GM12878 (cell line): Measurements from ENCODE around the gene WTAP. TPM values are rescaled to one million over a fixed set of nuclear protein-coding genes. Genes with fewer than 3 reads are reported as not detected.
"Not testable (repeated sequence)": the region's sequence is repeated elsewhere in the genome, so short reads cannot be mapped to it uniquely, and the experiment has no call there.

Experiments
- ATAC-seq: fragments of 200-7000 bp; cut with Tn5 transposase; 3 replicates; pipeline ENCODE4 v1.9.1; 2020; ENCODE audit warnings: mild to moderate bottlenecking, moderate library complexity
- BruUV-seq: library from RNA; stranded (reverse); fragments of 400-500 nt; replicated peaks from 2 replicates; lab custom pipeline; 2021; lab: Mats Ljungman, UMichigan
- CTCF ChIA-PET: fragments of 300-600 bp; sonication (Branson Sonifier 250); formaldehyde crosslinking; extraction: SDS; loops from one replicate; lab custom pipeline; 2021; ENCODE audit warnings: inconsistent platforms; lab: Yijun Ruan, JAX
- POLR2A ChIA-PET: fragments of 350-600 bp; formaldehyde crosslinking; extraction: SDS; loops from one replicate; lab custom pipeline; 2021; ENCODE audit warnings: inconsistent platforms; lab: Charles Lee
- RAD21 ChIA-PET: fragments of 300-600 bp; sonication (Branson Sonifier 250); formaldehyde crosslinking; loops from one replicate; lab custom pipeline; 2023; ENCODE audit warnings: antibody characterized with exemption; ENCODE audit not compliant: unreplicated experiment; lab: Charles Lee
- SMC1A ChIA-PET: fragments of 300-600 bp; sonication (Branson Sonifier 250); formaldehyde crosslinking; loops from one replicate; lab custom pipeline; 2023; ENCODE audit not compliant: unreplicated experiment, uncharacterized antibody; lab: Charles Lee
- DNase-seq: peaks from one replicate; pipeline ENCODE4 v3.0.0-alpha.2; 2011; ENCODE audit warnings: low read depth, low spot score
- FAIRE-seq: peaks from 3 replicates; lab custom pipeline; 2011; peaks lifted over from hg19 to GRCh38; lab: Jason Lieb, UNC
- H2AFZ ChIP-seq: 2 replicates; pipeline ENCODE4 v1.6.0; 2011; ENCODE audit warnings: low read depth, low read length, control low read depth; ENCODE audit not compliant: control insufficient read depth
- H3K27ac ChIP-seq: 2 replicates; pipeline ENCODE4 v1.5.1; 2011; ENCODE audit warnings: control low read depth; ENCODE audit not compliant: control insufficient read depth, insufficient read depth
- H3K27me3 ChIP-seq, 2 experiments: replicated peaks in 1 of 2; 2 replicates each; pipeline versions ENCODE4 v1.6.0 to v1.6.1; 2011; ENCODE audit warnings: low read length in 1 of 2; ENCODE audit not compliant: control insufficient read depth in 2 of 2, insufficient read depth in 2 of 2
- H3K36me3 ChIP-seq, 2 experiments: 2 replicates each; pipeline ENCODE4 v1.5.1; 2011; ENCODE audit warnings: low read length in 1 of 2; ENCODE audit not compliant: control insufficient read depth in 2 of 2, insufficient read depth in 2 of 2
- H3K4me1 ChIP-seq: 2 replicates; pipeline ENCODE4 v1.6.1; 2011; ENCODE audit warnings: mild to moderate bottlenecking, low read length, moderate library complexity, mixed read lengths; ENCODE audit not compliant: control insufficient read depth, insufficient read depth
- H3K4me2 ChIP-seq: 2 replicates; pipeline ENCODE4 v1.6.0; 2011; ENCODE audit warnings: control low read depth; ENCODE audit not compliant: control insufficient read depth, insufficient read depth
- H3K4me3 ChIP-seq: fragments of 200-600 bp; sonication (generic); 2 replicates; pipeline ENCODE4 v1.5.1; 2016
- H3K79me2 ChIP-seq: 2 replicates; pipeline ENCODE4 v1.6.0; 2011; ENCODE audit warnings: low read length; ENCODE audit not compliant: control insufficient read depth, insufficient read depth
- H3K9ac ChIP-seq: 2 replicates; pipeline ENCODE4 v1.8.0; 2011; ENCODE audit warnings: low read length, control low read depth, mixed read lengths; ENCODE audit not compliant: control insufficient read depth, insufficient read depth
- H3K9me3 ChIP-seq: replicated peaks from 3 replicates; pipeline ENCODE4 v1.5.1; 2011; ENCODE audit warnings: mild to moderate bottlenecking, low read length; ENCODE audit not compliant: control insufficient read depth, insufficient read depth
- H4K20me1 ChIP-seq: 2 replicates; pipeline ENCODE4 v1.6.0; 2011; ENCODE audit not compliant: control insufficient read depth, insufficient read depth
- FOXM1 ChIP-seq: IDR thresholded peaks from 2 replicates; pipeline ENCODE4 v1.6.1; 2012; ENCODE audit warnings: low read depth, mild to moderate bottlenecking, inconsistent platforms, low read length, moderate library complexity
- MYC ChIP-seq: IDR thresholded peaks from 2 replicates; pipeline ENCODE4 v1.6.1; 2011; ENCODE audit warnings: mild to moderate bottlenecking, low read length, moderate library complexity, inconsistent platforms; ENCODE audit not compliant: insufficient read depth, insufficient replicate concordance, insufficient read length, severe bottlenecking
- STAT3 ChIP-seq: IDR thresholded peaks from 2 replicates; pipeline ENCODE4 v1.6.1; 2011; ENCODE audit warnings: low read depth, low read length, improper control_type of control experiment
- TARDBP ChIP-seq: IDR thresholded peaks from 2 replicates; pipeline ENCODE4 v1.6.1; 2016; ENCODE audit warnings: borderline replicate concordance
- TCF7 ChIP-seq: IDR thresholded peaks from 2 replicates; pipeline ENCODE4 v1.6.1; 2014; ENCODE audit warnings: antibody characterized with exemption, borderline replicate concordance
- ZNF622 ChIP-seq: fragments of 450-650 bp; IDR thresholded peaks from 2 replicates; pipeline ENCODE4 v1.6.1; 2017; ENCODE audit warnings: mild to moderate bottlenecking, inconsistent platforms
- WGBS: methylation state at CpG from one replicate; pipeline ENCODE4 v1.1.6; 2016; ENCODE audit warnings: low lambda C conversion rate; ENCODE audit not compliant: insufficient replicate concordance, insufficient coverage; ENCODE audit errors: missing lambda C conversion rate; 5-methylcytosine and 5-hydroxymethylcytosine counted together
- in situ Hi-C: fragments of 300-500 bp; cut with MboI; formaldehyde crosslinking; loops from 9 replicates; pipeline ENCODE4 v1.14.3; 2018; ENCODE audit warnings: mixed read lengths
- intact Hi-C: fragments of 100-400 bp; cut with micrococcal nuclease; formaldehyde crosslinking; loops from one replicate; pipeline ENCODE4 v1.14.2; 2022; ENCODE audit not compliant: unreplicated experiment
- polyA plus RNA-seq, 11 experiments: library from polyadenylated mRNA; depleted of rRNA in 4 of 11; unstranded in 6 of 11; stranded (reverse) in 5 of 11; fragments of >200 nt; fragmentation: Nextera tagmentation in 4 of 11; fragmentation: Illumina TruSeq in 1 of 11; extraction: Ambion mirVana in 4 of 11; extraction: Trizol in 1 of 11; gene quantifications; 1 replicate in 1 of 11; 2 replicates in 10 of 11; pipeline versions ENCODE4 v1.2.1 to v1.2.3, GENCODE V29; 2011 to 2016; ENCODE audit warnings: inconsistent platforms in 2 of 11, missing spikeins in 2 of 11, low read depth in 1 of 11
- total RNA-seq, 4 experiments: library from RNA; depleted of rRNA in 3 of 4; stranded (reverse); fragments of >200 nt in 3 of 4; fragmentation: Illumina TruSeq in 1 of 4; extraction: Trizol in 1 of 4; gene quantifications; 2 replicates each; pipeline versions ENCODE4 v1.2.1 to v1.2.3, GENCODE V29; 2013 to 2021

The WTAP gene
- total and polyA plus RNA-seq, 10 of the 15 experiments (the other 5 are each of a cell fraction or from before 2014, with no cell fraction given), result 38.7 to 132 (median 83.1) TPM

DNA sequence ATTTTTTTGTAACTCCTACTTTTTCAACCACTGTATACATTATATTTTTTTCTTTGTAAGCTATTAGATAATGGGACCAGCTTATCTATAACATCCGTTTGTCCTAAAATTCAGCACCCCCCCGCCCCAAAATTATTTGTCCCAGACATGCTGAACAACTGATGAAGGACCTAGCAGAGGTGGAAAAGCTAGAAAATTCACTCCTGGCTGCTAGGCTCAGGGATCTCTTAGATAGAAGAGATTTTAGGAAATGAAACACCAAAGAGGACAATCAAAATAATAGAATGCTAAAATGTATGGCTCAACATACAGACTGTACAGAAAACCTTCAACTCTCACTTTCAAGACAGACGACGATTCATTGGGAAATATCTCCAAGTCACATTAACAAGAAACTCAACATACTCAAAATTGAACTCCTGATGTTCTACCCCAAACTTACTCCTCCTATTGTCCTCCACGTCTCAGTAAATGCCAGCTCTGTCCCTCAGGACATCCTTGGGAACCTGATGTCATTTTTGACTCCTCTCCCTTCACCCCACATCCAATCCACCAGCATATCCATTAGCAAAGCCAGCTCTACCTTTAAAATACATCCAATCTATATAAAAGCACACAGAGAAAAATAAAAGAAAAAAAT is 38.9 kb upstream of the WTAP start:
- no peak for FAIRE-seq
- Histone ChIP-seq H2AFZ (no peak overlapping the region), H3K9ac (no peak overlapping the region), H3K27ac (no peak overlapping the region), H3K27me3 (no peaks in the 10 kb centered on the region), H3K79me2 (peaks cover 23% of the 10 kb centered on the region), H3K4me1 (peaks cover 3% of the 10 kb centered on the region), H3K36me3 (peaks cover 0 to 17% of the 10 kb centered on the region in 2 experiments; a peak in 2 of 4 replicates), H3K4me2 (no peak overlapping the region), H4K20me1 (no peaks in the 10 kb centered on the region), H3K4me3 (no peak overlapping the region), H3K9me3 (no peaks in the 10 kb centered on the region)
- no peak for TF ChIP-seq ZNF622
- no peak for TF ChIP-seq TARDBP
- no peak for TF ChIP-seq MYC
- no peak for TF ChIP-seq STAT3
- ChIA-PET CTCF (interaction anchor here (1.4 to 2.7 kb wide), 2 partner anchors 8 to 175 kb away, joined by 4 to 8 read pairs; no protein-coding TSS in a partner anchor), SMC1A (interaction anchor here (0.6 to 1.4 kb wide), 6 partner anchors 8 to 244 kb away, joined by 3 to 4 read pairs (median 3); no protein-coding TSS in a partner anchor), POLR2A (interaction anchor here (1.0 to 1.1 kb wide), 2 partner anchors 39 to 103 kb away, joined by 3 read pairs; partner anchors contain the start of gene WTAP), RAD21 (interaction anchor here (0.9 to 1.1 kb wide), 2 partner anchors 166 to 254 kb away, joined by 3 read pairs; no protein-coding TSS in a partner anchor)
- no peak for DNase-seq
- ATAC-seq, result no peak
- in situ Hi-C loops, result no loop called here
- BruUV-seq, result no TSS peak
- 91% methylated on average over 5 of the region's 5 CpGs for WGBS
- intact Hi-C loops, result no loop called here

- no peak for FAIRE-seq
Observed at GRCh38 chr6:159689001-159689400, 38.3 kb upstream of the WTAP start.

DNA sequence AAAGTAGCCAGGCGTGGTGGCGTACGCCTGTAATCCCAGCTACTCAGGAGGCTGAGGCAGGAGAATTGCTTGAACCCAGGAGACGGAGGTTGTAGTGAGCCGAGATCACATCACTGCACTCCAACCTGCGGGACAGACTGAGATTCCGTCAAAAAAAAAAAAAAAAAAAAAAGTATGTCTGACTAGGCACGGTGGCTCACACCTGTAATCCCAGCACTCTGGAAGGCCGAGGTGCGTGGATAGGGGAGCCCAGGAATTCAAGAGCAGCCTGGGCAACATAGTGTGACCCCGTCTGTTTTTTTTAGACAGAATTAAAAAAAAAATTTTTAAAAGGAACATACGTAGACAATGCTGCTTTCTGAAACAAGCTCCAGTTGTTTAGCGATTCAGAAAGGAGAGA is 37.2 kb upstream of the WTAP start:
- H3K27me3 ChIP-seq, DNase-seq, H2AFZ ChIP-seq, H3K9me3 ChIP-seq, H3K4me2 ChIP-seq, H3K27ac ChIP-seq, BruUV-seq, H4K20me1 ChIP-seq, FAIRE-seq, ATAC-seq, H3K4me3 ChIP-seq, in situ Hi-C loops, H3K9ac ChIP-seq: not testable (repeated sequence)
- CTCF ChIA-PET, result interaction anchor here (0.9 to 5.8 kb wide), 10 partner anchors 11 to 252 kb away, joined by 3 to 46 read pairs (median 8); partner anchors contain the start of genes ACAT2, MRPL18, TCP1 and WTAP
- intact Hi-C loops, result loop anchor here (10.0 kb wide), 1 partner anchor 415 kb away; no protein-coding TSS in a partner anchor
- RAD21 ChIA-PET, result interaction anchor here (0.6 to 3.2 kb wide), 2 partner anchors 10 to 173 kb away, joined by 3 to 13 read pairs; no protein-coding TSS in a partner anchor
- Histone ChIP-seq H3K79me2 (peaks cover 23% of the 10 kb centered on the region), H3K4me1 (peaks cover 10% of the 10 kb centered on the region), H3K36me3 (peaks cover 0 to 12% of the 10 kb centered on the region in 2 experiments; a peak in 2 of 4 replicates)
- 90% methylated on average over 9 of the region's 13 CpGs for WGBS
- SMC1A ChIA-PET, result interaction anchor here (0.6 to 3.4 kb wide), 5 partner anchors 10 to 162 kb away, joined by 3 to 18 read pairs (median 10); partner anchors contain the start of genes TCP1 and WTAP
- POLR2A ChIA-PET, result interaction anchor here (3.3 kb wide), 1 partner anchor 36 kb away, joined by 16 read pairs; the partner anchor contains the start of gene WTAP

More at GRCh38 chr6:159689001-159689400, 38.3 kb upstream of the WTAP start:
- intact Hi-C loops (no loop called here), in situ Hi-C loops (no loop called here)
- Histone ChIP-seq H3K9me3 (no peaks in the 10 kb centered on the region), H4K20me1 (no peaks in the 10 kb centered on the region), H2AFZ (no peak overlapping the region), H3K27me3 (no peaks in the 10 kb centered on the region), H3K79me2 (peaks cover 23% of the 10 kb centered on the region), H3K4me3 (no peak overlapping the region), H3K4me2 (no peak overlapping the region), H3K27ac (no peak overlapping the region), H3K4me1 (peaks cover 7% of the 10 kb centered on the region), H3K36me3 (peaks cover 0 to 12% of the 10 kb centered on the region in 2 experiments; a peak in 2 of 4 replicates), H3K9ac (no peak overlapping the region)
- DNase-seq (no peak), ATAC-seq (no peak)
- 99% methylated on average over 6 of the region's 6 CpGs for WGBS
- SMC1A ChIA-PET, result interaction anchor here (0.7 to 1.4 kb wide), 4 partner anchors 8 to 103 kb away, joined by 3 to 4 read pairs (median 4); no protein-coding TSS in a partner anchor
- CTCF ChIA-PET, result interaction anchor here (0.7 to 2.7 kb wide), 5 partner anchors 9 to 769 kb away, joined by 3 to 8 read pairs (median 4); no protein-coding TSS in a partner anchor
- TF ChIP-seq FOXM1 (no peak), TCF7 (no peak)
- RAD21 ChIA-PET, result interaction anchor here (0.9 to 1.1 kb wide), 2 partner anchors 166 to 253 kb away, joined by 3 read pairs; no protein-coding TSS in a partner anchor
- BruUV-seq, result no TSS peak
- POLR2A ChIA-PET, result interaction anchor here (0.5 to 1.1 kb wide), 3 partner anchors 38 to 262 kb away, joined by 3 read pairs; partner anchors contain the start of gene WTAP
